IPS-NIHi11 (cell line): ENCODE measurements around the gene CSTF2T.
"Not testable (repeated sequence)": the region's sequence is repeated elsewhere in the genome, so short reads cannot be mapped to it uniquely, and the experiment has no call there.

Source experiments
- DNase-seq: peaks from one replicate; pipeline ENCODE4 v3.0.0; 2012; ENCODE audit warnings: mixed read lengths, low spot score

The CSTF2T gene

DNA sequence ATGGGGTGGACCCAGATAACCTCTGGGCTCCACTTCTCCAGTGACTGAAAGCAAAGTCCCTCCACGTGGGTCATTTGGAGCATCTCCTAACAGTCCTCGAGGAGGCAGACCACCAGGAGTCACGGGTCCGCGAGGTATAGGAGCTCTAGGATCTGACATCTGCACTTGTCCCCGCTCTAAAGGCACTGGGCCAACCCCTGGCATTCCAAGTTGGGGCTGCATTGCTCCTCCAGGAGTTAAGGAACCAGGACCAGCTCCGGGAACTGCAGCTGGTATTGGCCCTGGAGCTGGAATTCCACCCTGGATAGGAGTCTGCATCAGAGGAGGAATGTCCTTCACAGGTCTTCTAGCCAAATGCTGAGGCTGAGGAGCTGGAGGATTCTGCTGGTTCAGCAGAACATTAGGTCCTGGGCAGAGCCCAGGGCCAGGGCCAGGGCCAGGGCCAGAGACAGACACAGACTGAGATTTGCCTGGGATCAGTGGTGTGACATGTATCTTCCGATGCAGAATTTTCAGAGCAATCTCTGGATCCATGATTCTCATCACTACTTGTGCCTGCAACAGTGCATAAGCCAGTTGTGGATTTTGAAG is 827 bp downstream of the CSTF2T start:
- DNase-seq, result no peak

DNA sequence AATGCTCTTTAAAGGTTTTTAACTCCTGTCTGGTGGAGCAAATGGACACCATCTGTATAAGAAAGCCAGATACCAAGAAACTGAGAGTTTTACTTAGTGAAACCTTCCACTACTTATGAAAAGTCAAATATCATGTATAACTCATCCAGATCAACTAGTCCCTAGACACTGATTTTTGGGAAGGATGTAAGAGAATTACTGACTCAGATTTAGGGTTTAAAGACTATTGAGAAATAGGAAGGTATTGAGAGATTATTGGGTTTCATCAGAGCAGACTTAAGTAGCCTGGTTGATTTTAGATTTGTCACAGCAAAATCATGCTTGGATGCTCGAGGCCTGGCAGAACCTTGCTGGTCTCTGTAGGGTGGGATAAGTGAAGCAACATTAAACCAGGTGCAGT is 3.1 kb downstream of the CSTF2T start:
- no peak for DNase-seq

DNA sequence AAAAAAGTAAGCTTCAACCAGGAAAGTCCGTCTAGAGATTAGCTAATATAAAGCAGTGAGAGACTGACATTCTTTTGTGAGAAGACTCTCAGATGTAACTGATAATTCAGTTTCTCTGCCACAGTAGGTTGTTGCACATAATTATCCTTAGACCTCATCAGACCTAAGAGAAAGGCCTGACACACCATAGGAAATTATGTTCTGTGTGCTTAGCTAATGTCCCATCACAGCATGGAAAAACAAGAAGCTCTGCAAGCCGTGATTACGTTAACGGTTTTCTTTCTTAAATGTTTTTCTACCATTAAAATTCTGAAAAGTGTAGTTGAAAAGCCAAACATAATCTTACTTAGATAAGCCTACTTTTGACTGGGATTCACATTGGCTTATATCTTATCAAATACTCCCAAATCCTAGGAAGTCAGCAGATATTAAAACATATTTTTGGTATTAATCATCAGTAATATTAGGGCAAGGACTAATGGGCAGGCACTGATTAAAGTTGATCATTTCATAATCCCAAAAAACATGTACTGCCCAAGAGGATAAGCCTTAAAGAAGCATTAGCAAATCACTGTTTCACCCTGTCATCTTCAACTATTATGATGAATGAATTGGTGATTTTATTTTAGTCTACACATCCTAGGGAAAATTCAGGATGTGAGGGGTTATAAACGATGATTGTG is 5.2 kb downstream of the CSTF2T start:
- no peak for DNase-seq

DNA sequence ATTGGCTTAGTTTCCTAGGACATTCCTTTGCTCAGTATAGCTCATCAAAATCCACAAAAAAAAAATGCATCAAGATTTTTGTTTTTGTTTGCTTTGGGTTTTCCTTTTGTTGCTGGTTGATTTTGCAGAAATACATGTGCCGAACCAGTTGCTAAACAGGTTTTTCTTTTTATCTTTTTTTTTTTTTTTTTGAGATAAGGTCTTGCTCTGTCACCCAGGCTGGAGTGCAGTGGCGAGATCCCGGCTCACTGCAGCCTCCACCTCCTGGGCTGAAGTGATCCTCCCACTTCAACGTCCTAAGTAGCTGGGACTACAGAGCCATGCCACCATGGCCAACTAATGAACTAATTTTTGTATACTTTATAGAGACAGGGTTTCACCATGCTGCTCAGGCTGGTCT is 8.3 kb downstream of the CSTF2T start:
- DNase-seq, result no peak

DNA sequence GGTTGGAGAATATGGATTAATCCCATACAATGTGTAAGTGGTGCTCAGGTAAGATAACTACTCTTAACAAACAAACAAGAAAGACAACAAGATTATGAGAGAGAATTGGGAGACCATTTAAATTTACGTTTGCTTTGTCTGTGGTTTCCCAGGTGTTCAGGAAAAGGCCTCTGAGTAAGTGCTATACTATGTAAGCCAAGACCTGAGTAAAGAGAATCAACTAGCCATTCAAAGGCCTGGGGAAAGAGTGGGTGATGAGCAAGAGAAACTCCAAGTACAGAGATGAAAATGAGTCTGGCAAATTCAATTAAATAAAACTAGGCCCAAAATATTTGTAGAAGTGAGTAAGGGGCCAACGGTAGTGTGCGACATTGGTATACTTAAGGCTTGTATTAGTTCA is 9.9 kb downstream of the CSTF2T start:
- DNase-seq, result no peak

DNA sequence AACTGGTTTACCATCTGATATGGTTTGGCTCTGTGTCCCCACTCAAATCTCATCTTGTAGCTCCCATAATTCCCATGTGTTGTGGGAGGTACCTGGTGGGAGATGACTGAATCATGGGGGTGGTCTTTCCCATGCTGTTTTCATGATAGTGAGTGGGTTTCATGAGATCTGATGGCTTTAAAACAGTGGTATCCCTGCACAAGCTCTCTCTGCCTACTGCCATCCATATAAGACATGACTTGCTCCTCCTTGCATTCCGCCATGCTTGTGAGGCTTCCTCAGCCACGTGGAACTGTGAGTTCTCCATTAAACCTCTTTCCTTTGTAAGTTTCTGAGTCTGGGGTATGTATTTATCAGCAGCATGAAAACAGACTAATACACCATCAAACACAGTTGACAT is 10.6 kb downstream of the CSTF2T start:
- not testable (repeated sequence) for DNase-seq

DNA sequence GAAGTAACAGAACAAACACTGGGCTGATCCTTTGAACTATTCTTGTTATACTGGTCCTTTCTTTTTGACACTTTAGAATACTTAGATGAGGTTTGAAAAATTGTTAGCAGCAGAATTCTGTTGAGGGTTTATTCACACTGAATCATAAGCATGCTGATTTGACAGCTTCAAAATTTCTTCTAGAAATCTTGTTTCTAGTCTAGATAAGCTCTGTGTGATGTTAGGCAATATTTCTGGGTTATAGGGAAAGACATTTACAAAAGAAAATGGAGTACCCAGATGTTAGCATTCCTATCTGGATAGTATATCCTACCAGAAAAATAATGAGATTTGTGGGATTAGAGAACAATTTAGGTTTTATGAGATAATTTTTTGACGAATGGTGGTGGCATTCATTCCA is 12.1 kb downstream of the CSTF2T start:
- DNase-seq, result no peak

DNA sequence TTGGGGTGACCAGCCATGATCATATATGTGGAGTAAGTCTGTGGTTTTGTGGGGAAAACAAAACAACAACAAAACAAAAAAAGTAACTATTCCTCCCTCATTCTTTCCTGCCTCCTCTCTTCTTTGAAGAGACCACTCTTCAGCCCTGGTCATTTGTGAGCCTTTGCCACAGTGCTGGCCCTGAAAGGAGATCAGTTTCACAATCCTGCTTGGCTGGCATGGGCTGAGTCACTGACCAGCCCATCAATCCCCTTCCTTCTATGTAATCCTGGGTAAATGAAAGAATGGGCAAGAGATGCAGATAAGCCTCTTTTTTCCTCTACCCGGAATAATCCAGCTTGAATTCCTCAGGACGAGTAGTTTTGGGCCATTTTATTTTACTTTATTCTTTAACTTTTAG is 13.6 kb downstream of the CSTF2T start:
- no peak for DNase-seq

DNA sequence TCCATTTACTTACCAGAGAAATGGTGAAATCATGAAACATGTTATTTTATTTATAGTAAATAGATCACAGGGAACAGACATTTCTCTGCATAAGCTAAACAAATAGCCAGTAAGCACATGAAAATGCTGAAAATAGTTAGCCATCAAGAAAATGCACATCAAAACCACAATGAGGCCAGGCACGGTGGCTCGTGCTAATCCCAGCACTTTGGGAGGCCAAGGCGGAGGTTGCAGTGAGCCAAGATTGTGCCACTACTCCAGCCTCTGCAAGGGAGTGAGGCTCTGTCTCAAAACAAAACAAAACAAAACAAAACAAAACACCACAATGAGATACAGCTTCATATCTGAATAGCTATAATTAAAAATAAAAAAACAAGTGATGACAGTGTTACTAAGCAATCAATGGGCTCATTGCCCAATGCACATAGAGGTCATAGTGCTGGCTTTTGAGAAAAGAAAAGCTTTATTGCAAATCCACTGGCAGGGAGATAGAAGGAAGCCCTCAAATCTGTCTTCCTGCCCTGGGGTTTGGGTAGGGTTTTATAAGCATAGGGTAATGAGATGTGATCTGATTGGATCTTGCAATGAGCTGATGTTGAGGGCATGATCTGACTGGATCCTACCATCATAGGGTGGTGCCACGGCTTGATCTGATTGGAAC is 16.2 kb downstream of the CSTF2T start:
- no peak for DNase-seq

DNA sequence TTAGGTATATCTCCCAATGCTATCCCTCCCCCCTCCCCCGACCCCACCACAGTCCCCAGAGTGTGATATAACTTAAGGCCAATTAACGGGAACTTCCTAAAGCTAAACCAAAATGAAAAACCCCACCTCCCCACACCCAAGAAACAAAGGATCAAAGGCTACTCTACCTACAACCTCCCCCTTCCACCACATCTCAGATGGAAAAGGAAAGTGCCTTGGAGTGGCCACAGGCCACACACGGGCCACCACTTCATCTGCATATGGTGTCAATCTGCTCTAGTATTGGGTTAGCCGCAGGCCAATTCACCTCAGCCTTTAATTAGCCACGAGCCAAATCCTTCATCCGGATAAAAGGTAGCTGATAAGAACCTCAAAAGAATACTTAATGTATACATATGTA is 19.6 kb downstream of the CSTF2T start:
- no peak for DNase-seq

DNA sequence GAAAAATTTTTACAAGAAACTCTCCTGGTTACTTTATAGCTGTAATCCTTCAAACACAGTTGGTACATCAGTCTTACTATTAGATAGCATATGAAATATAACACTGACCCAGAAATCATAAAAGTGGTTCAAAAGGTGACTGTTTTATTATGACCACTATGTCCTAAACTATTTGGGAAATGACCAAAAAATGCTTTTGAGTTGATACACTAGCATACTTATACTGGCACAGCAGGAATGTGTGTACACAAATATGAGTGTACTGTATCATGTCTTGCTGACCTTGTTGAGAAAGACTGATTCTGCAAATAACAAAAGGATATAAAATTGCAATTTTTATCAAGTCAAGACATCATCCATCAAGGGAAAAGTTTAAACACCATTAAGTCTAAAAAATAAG is 24.3 kb downstream of the CSTF2T start:
- no peak for DNase-seq

DNA sequence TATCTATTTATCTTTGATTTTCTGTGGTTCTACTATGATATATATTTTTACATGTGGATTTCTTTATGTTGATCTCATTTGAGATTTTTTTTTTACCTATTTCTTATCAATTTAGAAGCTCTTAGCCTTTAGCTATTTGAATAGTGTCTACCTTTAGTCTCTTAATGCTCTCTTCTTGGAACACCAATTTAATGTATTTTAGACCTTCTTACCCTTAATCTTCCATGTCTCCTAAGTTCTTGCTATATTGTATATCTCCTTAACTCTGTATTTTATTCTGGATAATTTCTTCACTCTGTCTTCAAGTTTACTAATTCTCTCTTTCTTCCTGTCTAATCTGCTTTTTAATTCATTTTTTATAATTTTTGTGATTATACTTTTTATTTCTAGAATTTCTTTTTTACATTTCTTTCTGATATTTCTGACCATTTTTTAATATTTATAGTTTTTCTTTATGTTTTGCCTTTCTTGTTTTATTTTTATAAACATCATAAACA is 27.3 kb downstream of the CSTF2T start:
- DNase-seq, result no peak

DNA sequence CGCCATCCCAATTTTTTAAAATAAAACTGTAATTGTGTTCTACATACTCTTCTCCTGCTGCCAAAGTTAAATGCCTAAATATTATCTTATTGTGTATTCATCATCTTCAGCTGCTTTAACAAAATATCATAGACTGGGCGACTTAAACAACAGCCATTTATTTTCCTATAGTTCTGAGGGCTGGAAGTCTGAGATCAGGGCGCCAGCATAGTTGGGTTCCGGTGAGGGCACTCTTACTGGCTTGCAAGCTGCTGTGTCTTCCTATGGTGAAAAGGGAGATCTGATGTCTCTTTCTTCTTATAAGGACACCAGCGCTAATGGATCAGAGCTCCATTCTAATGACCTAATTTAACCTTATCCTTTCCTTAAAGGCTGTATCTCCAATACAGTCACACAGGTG is 30.4 kb downstream of the CSTF2T start:
- DNase-seq, result no peak

DNA sequence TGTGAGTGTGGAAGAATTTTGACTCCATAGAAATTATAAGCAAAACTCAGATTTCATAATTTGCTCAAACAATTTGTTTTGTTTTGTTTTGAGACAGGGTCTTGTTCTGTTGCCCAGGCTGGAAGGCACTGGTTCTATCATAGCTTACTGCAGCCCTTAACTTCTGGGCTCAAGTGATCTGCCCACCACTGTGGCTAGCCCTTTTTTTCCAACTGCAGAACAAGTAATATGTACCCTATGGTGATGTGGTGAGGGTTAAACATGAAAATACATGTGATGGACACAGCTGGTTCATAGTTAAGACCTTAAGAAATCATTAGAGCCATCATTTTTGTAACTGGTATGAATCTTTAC is 31.1 kb downstream of the CSTF2T start:
- no peak for DNase-seq

DNA sequence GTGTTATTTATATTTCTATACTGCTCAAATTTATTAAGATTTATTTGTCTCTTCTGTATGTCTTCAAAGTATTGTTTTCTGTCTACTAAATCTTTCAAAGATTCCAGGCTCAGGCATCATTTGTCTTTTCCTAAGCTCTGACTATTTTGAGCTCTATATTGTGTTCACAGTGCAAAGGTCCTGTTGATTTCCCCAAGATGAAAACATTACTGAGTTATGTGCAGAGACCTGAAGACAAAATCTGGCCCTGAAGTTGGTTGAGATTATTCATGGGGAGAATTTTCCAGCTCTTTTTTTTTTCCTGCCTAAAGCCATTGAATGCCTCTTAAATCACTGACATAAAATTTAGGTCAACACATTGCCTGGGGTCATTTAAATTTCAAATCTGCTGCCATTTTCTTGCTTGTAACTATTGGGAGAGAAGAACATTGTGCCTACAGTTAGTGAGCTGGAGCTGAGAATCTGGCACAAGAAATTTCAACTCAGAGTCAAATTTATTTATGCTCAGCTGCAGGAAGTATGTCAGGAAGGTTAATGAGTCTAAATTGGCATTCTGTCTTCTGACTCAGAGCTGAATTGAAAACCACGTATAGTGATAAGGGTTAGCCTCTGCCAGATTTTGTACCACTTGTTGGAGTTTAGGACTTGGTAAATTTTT is 31.6 kb downstream of the CSTF2T start:
- DNase-seq, result no peak

DNA sequence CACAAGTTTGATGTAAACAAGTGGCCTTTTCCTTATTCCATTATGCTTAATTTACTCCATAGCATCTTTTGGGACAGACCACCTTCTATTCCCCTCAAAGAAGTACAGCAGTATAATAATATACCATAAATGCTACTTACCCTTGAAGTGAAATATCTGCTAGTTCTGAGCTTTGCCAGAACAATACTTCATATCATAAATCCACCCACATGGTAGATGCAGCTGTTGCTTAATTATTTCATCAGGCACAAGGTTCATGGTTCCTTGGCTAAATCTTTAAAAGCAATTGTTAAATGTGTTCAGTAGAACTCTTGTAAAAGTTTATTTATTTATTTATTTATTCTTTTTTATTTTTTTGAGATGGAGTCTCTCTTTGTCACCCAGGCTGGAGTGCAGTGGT is 32.9 kb downstream of the CSTF2T start:
- no peak for DNase-seq

DNA sequence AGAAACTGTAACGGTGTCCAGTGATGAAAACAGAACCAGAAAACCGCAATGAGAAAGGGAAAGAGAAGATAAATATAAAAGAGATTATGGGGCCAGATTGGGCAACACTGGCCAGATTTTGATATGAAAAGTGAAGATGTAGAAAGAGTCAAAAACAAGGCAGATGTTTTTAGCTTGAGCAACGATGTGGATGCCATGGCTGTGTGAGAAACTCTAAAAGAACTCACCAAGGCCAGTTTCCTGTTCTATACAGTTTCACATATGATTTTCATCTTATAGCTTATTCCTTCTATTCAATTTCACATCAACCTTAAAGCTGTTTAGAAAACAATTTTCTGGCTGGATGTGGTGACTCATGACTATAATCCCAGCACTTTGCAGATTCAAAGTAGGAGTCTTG is 36.3 kb downstream of the CSTF2T start:
- no peak for DNase-seq

DNA sequence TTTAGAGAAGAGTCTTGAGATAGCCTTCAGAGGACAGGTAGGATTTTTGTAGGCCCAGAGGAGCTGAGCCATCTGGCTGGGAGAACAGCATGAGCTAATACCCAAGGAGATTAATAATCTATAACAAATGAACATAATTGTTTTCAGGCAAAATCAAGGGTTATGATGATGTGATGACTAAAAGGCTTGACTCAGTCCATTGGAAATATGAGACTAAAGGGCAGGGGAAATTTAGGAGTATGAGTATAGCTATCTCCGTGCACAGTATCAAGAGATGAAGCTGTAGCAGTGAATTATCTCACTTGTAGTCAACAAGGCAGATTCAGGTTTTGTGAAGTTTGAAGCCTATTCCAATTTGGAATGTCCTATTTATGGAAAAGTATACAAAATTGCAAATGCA is 40.1 kb downstream of the CSTF2T start:
- no peak for DNase-seq

DNA sequence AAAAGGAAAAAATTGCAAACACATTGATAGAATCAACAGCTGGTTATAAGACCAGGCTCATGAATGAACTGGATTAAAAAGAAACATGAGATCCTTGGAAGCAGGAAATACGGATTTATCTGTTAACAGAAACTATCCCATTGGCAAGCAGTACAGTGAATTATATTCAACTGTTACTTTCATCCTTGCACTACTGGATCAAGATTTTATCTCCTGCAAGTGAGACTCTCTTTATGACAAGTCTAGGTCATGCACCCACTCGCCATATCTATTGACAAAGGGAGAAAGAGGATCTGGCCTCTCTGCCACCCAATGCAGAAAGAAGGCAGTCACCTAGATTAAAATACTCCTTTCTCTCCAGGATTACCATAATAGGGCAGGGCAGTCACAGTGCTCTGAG is 41.4 kb downstream of the CSTF2T start:
- no peak for DNase-seq

DNA sequence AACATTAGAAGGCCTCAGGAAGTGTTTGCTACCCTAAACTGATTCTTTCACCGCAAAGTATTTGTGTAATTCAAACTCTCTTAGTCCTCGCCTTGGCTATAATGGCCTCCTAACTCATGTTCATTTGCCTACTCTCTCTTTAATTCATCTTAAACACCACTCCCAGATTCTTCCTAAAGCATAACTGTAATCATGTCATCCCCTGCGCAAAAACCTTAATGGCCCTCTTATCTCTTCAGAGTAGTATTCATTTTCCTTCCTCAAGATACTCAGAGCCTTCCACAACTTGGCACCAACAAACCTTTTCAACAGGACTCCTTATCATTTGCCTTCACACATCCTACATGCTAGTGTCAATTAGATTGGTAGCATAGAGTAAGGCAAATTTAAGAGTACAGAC is 42.9 kb downstream of the CSTF2T start:
- no peak for DNase-seq

DNA sequence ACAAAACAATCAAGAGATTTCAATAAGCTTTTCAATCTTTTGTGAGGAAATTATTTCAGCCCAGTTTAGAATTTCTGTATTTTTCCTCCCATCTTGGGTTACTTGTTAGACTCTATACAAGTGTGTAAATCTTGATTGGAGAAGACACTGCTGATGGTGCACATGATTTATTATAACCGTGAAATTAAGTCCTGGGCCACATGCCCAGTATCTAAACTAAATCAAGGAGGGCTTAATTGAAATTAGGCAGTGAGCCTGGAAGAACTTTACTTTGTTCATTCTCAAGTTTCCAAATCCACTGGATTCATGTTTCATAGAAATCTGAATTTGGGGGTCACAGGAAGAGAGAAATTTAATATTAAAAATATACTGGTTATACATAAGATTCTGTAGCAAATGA is 44.5 kb downstream of the CSTF2T start:
- no peak for DNase-seq

DNA sequence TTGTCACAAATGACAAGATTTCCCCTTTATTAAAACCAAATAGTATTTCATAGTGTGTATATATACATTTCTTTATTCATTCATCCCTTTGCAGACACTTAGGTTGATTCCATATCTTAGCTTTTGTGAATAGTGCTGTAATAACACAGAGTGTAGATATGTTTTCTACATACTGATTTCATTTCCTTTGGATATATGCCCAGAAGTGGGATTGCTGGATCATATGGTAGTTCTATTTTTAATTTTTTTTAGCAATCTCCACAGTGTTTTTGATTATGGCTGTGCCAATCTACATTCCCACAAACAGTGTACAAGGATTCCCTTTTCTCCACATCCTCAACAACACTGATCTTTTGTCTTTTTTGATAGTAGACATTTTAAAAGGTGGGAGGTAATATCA is 46.4 kb downstream of the CSTF2T start:
- no peak for DNase-seq

DNA sequence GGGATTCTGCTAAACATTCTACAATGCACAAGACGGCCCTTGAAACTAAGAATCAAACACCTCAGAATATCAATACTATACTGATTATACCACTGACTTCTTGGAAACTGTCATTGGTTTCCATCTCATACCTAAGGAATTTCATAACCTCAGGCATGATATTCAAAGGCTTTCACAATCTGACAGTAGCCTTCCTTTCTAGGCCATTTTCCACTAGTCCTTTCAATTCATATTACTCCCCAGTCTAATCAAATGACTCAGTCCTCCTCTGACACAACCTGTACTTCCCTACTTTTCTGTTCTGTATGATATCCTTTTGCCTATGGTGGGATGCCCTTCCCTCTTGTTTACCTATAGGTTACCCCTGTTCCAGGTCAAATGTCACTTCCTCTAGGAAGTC is 48.3 kb downstream of the CSTF2T start:
- no peak for DNase-seq
